ENCODE data around the gene QRICH2. TPM values are rescaled to one million over a fixed set of nuclear protein-coding genes. Genes with fewer than 3 reads are reported as not detected.

QRICH2 gene
- total and polyA plus RNA-seq, 10 of the 15 experiments (the other 5 are each of a cell fraction or from before 2014, with no cell fraction given) = 0.04 to 0.72 (median 0.25) TPM

DNA sequence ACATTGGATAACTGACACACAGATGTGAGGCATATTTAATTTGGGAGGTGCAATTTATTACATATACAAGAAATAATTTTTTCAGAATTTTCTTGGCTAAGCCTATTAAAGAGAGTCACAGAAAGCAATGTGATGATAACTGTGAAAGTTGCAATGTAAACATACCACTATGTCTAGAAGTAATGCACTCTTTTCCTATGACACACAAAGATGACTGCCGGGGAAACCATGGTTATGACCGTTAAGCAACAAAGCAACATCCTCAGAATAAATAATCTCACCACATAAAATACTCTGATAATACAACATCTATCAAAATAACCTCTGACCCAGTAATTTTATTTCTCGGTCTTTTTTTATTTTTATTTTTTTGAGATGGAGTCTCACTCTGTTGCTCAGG lies 10.5 kb upstream of the QRICH2 start:
- ChIA-PET POLR2A (no interaction called here), RAD21 (ENCODE audit: unreplicated experiment) (interaction anchor here (0.6 kb wide), 1 partner anchor 223 kb away, joined by 3 read pairs; no protein-coding TSS in a partner anchor), CTCF (no interaction called here), SMC1A (ENCODE audit: uncharacterized antibody, unreplicated experiment) (no interaction called here)
- no peaks in the 10 kb centered on the region for H3K9me3 ChIP-seq (replicated peaks; ENCODE audit: control insufficient read depth, insufficient read depth, low read length)
- ATAC-seq (no peak), FAIRE-seq (no peak), DNase-seq (ENCODE audit: low read depth, low spot score) (no peak)
- no peak overlapping the region for H3K9ac ChIP-seq (ENCODE audit: control insufficient read depth, insufficient read depth, low read length)
- WGBS (ENCODE audit: insufficient coverage, insufficient replicate concordance, low lambda C conversion rate, missing lambda C conversion rate) = 98% methylated on average over 3 of the region's 3 CpGs
- no peaks in the 10 kb centered on the region for H3K27me3 ChIP-seq (replicated peaks in 1 of 2; ENCODE audit: control insufficient read depth in 2 of 2, insufficient read depth in 2 of 2, low read length in 1 of 2)
- H3K4me3 ChIP-seq = no peak overlapping the region
- H4K20me1 ChIP-seq (ENCODE audit: control insufficient read depth, insufficient read depth) = no peaks in the 10 kb centered on the region
- no peak overlapping the region for H2AFZ ChIP-seq (ENCODE audit: control insufficient read depth, low read depth, low read length)
- H3K36me3 ChIP-seq (ENCODE audit: control insufficient read depth in 2 of 2, insufficient read depth in 2 of 2, low read length in 1 of 2) = peaks cover 0 to 9% of the 10 kb centered on the region in 2 experiments
- H3K27ac ChIP-seq (ENCODE audit: control insufficient read depth, insufficient read depth) = no peak overlapping the region
- intact Hi-C loops (cut with micrococcal nuclease; ENCODE audit: unreplicated experiment) = no loop called here
- TF ChIP-seq, protein P1, sequence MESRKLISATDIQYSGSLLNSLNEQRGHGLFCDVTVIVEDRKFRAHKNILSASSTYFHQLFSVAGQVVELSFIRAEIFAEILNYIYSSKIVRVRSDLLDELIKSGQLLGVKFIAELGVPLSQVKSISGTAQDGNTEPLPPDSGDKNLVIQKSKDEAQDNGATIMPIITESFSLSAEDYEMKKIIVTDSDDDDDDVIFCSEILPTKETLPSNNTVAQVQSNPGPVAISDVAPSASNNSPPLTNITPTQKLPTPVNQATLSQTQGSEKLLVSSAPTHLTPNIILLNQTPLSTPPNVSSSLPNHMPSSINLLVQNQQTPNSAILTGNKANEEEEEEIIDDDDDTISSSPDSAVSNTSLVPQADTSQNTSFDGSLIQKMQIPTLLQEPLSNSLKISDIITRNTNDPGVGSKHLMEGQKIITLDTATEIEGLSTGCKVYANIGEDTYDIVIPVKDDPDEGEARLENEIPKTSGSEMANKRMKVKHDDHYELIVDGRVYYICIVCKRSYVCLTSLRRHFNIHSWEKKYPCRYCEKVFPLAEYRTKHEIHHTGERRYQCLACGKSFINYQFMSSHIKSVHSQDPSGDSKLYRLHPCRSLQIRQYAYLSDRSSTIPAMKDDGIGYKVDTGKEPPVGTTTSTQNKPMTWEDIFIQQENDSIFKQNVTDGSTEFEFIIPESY (IDR thresholded peaks at IDR 0.05) = no peak
- no peak for TF ChIP-seq HDAC6 (IDR thresholded peaks at IDR 0.05; ENCODE audit: unreplicated experiment)
- TF ChIP-seq TAF1 (IDR thresholded peaks at IDR 0.05; ENCODE audit: borderline replicate concordance, low read depth, low read length) = no peak
- no peak for TF ChIP-seq STAT1 (conservative IDR thresholded peaks at IDR 0.05)
- no peak for TF ChIP-seq FOS (IDR thresholded peaks at IDR 0.05; ENCODE audit: borderline replicate concordance, extremely low read depth, insufficient read length)
- no peak for TF ChIP-seq KDM1A (IDR thresholded peaks at IDR 0.05; ENCODE audit: borderline replicate concordance)
- TF ChIP-seq NR2C2 (IDR thresholded peaks at IDR 0.05; ENCODE audit: borderline replicate concordance, control insufficient read depth, insufficient read length, low read depth) = no peak
- TF ChIP-seq ZZZ3 (IDR thresholded peaks at IDR 0.05; ENCODE audit: control insufficient read depth, insufficient read length, low read depth) = no peak
- H3K4me2 ChIP-seq (ENCODE audit: control insufficient read depth, insufficient read depth) = no peak overlapping the region
- H3K79me2 ChIP-seq (ENCODE audit: control insufficient read depth, insufficient read depth, low read length) = no peaks in the 10 kb centered on the region
- H3K4me1 ChIP-seq (ENCODE audit: control insufficient read depth, insufficient read depth, low read length) = no peaks in the 10 kb centered on the region
- BruUV-seq (replicated peaks) = no TSS peak
- in situ Hi-C loops (cut with MboI) = no loop called here
